GM23248 (cell line): ENCODE results near the gene HUWE1. TPM values are rescaled to one million over a fixed set of nuclear protein-coding genes. Genes with fewer than 3 reads are reported as not detected.

Source experiments
- DNase-seq: peaks from one replicate; pipeline ENCODE4 v3.0.0-alpha.2; 2015
- H2AFZ ChIP-seq: fragments of 200-600 bp; sonication (generic); 2 replicates; pipeline ENCODE4 v1.6.1; 2016; ENCODE audit warnings: antibody characterized with exemption
- H3F3A ChIP-seq: fragments of 200-600 bp; sonication (generic); 2 replicates; pipeline ENCODE4 v1.6.1; 2016; ENCODE audit warnings: mild to moderate bottlenecking, antibody characterized with exemption, mixed run types; ENCODE audit not compliant: insufficient read depth
- H3K27ac ChIP-seq: fragments of 200-600 bp; sonication (generic); 2 replicates; pipeline ENCODE4 v1.5.1; 2016; ENCODE audit warnings: mild to moderate bottlenecking
- H3K27me3 ChIP-seq: fragments of 200-600 bp; sonication (generic); replicated peaks from 2 replicates; pipeline ENCODE4 v1.6.1; 2016; ENCODE audit warnings: mild to moderate bottlenecking; ENCODE audit not compliant: insufficient read depth
- H3K36me3 ChIP-seq: fragments of 200-600 bp; sonication (generic); 2 replicates; pipeline ENCODE4 v1.6.1; 2016; ENCODE audit warnings: low read depth, mild to moderate bottlenecking
- H3K4me1 ChIP-seq: fragments of 200-600 bp; sonication (generic); 2 replicates; pipeline ENCODE4 v1.6.1; 2016; ENCODE audit warnings: mild to moderate bottlenecking; ENCODE audit not compliant: insufficient read depth
- H3K4me2 ChIP-seq: fragments of 200-600 bp; sonication (generic); one replicate; pipeline ENCODE4 v1.6.1; 2016; ENCODE audit warnings: mild to moderate bottlenecking; ENCODE audit not compliant: unreplicated experiment
- H3K4me3 ChIP-seq: fragments of 200-600 bp; sonication (generic); 2 replicates; pipeline ENCODE4 v1.5.1; 2016; ENCODE audit warnings: mild to moderate bottlenecking
- H3K79me2 ChIP-seq: fragments of 200-600 bp; sonication (generic); 2 replicates; pipeline ENCODE4 v1.6.1; 2016; ENCODE audit warnings: mild to moderate bottlenecking; ENCODE audit not compliant: insufficient read depth
- H3K9ac ChIP-seq: fragments of 200-600 bp; sonication (generic); 2 replicates; pipeline ENCODE4 v1.6.1; 2016; ENCODE audit warnings: mild to moderate bottlenecking
- H3K9me2 ChIP-seq: fragments of 200-600 bp; sonication (generic); 2 replicates; pipeline ENCODE4 v1.6.1; 2016; ENCODE audit warnings: mixed run types, mild to moderate bottlenecking, moderate library complexity; ENCODE audit not compliant: insufficient read depth
- H3K9me3 ChIP-seq: fragments of 200-600 bp; sonication (generic); one replicate; pipeline ENCODE4 v1.6.1; 2017; ENCODE audit warnings: low read depth
- H4K20me1 ChIP-seq: fragments of 200-600 bp; sonication (generic); 2 replicates; pipeline ENCODE4 v1.6.0; 2016; ENCODE audit not compliant: insufficient read depth
- EZH2 ChIP-seq: fragments of 200-600 bp; sonication (generic); IDR thresholded peaks from 2 replicates; pipeline ENCODE4 v1.6.1; 2018; ENCODE audit warnings: antibody characterized with exemption, mild to moderate bottlenecking; ENCODE audit not compliant: insufficient read depth, poor library complexity, severe bottlenecking
- EZH2phosphoT487 ChIP-seq: fragments of 200-600 bp; sonication (generic); IDR thresholded peaks from 2 replicates; pipeline ENCODE4 v1.6.1; 2018; ENCODE audit warnings: antibody characterized with exemption, moderate library complexity, mild to moderate bottlenecking, low read depth; ENCODE audit not compliant: insufficient read depth
- WGBS, 2 experiments: methylation state at CpG; one replicate each; pipeline ENCODE4 v1.1.6; 2015 to 2017; ENCODE audit warnings: low lambda C conversion rate in 2 of 2, low coverage in 1 of 2; ENCODE audit errors: missing lambda C conversion rate in 2 of 2; 5-methylcytosine and 5-hydroxymethylcytosine counted together
- in situ Hi-C: fragments of 300-500 bp; cut with MboI; formaldehyde crosslinking; loops from 2 replicates; pipeline ENCODE4 v1.15.0; 2020
- polyA plus RNA-seq: library from polyadenylated mRNA; unstranded; fragments of >200 nt; fragmentation: Nextera tagmentation; extraction: Ambion mirVana; gene quantifications from 2 replicates; pipeline ENCODE4 v1.2.1, GENCODE V29; 2016
- total RNA-seq: library from RNA; depleted of rRNA; stranded (reverse); fragments of >200 nt; shearing (Covaris generic); gene quantifications from 2 replicates; pipeline ENCODE4 v1.2.3, GENCODE V29; 2014

HUWE1 gene
- total and polyA plus RNA-seq, 2 experiments from 2014 or later, result 29.8 to 71.2 TPM

- no peak for TF ChIP-seq EZH2
- H3K4me1 ChIP-seq, result peaks cover 11% of the 10 kb centered on the region
- in situ Hi-C loops, result no loop called here
- no peak overlapping the region for H3K9ac ChIP-seq
- H3K4me2 ChIP-seq, result no peak overlapping the region
- H3K79me2 ChIP-seq, result no peaks in the 10 kb centered on the region
- 47 to 50% methylated on average over 6 of the region's 6 CpGs for WGBS, 2 experiments
- no peaks in the 10 kb centered on the region for H3K9me3 ChIP-seq
- no peak overlapping the region for H3K4me3 ChIP-seq
- no peaks in the 10 kb centered on the region for H3K27me3 ChIP-seq
- H3F3A ChIP-seq, result no peaks in the 10 kb centered on the region
- H3K36me3 ChIP-seq, result no peaks in the 10 kb centered on the region
- no peaks in the 10 kb centered on the region for H3K9me2 ChIP-seq
- no peaks in the 10 kb centered on the region for H4K20me1 ChIP-seq
- H2AFZ ChIP-seq, result no peak overlapping the region
- DNase-seq, result no peak
- no peak overlapping the region for H3K27ac ChIP-seq
These were observed 27.6 kb upstream of the HUWE1 start for GRCh38 chrX:53713987-53714579.

- Histone ChIP-seq H3K27ac (no peak overlapping the region), H3K79me2 (no peaks in the 10 kb centered on the region), H3K36me3 (no peaks in the 10 kb centered on the region), H3K9me3 (no peaks in the 10 kb centered on the region), H3F3A (no peaks in the 10 kb centered on the region), H3K4me2 (no peak overlapping the region), H3K9ac (no peak overlapping the region), H4K20me1 (no peaks in the 10 kb centered on the region), H3K4me1 (peaks cover 11% of the 10 kb centered on the region), H3K9me2 (no peaks in the 10 kb centered on the region), H3K4me3 (no peak overlapping the region), H3K27me3 (no peaks in the 10 kb centered on the region), H2AFZ (no peak overlapping the region)
- no peak for DNase-seq
- WGBS, 2 experiments, result 90 to 91% methylated on average over 6 of the region's 6 CpGs
- in situ Hi-C loops, result no loop called here
- TF ChIP-seq EZH2, result no peak
- TF ChIP-seq EZH2phosphoT487, result no peak
These were observed 24.9 kb upstream of the HUWE1 start for GRCh38 chrX:53711436-53711835.

- Histone ChIP-seq H3K27ac (no peak overlapping the region), H3K9me2 (no peaks in the 10 kb centered on the region), H3K4me2 (no peak overlapping the region), H3F3A (no peaks in the 10 kb centered on the region), H3K4me3 (no peak overlapping the region), H3K27me3 (no peaks in the 10 kb centered on the region), H3K36me3 (no peaks in the 10 kb centered on the region), H3K9ac (no peak overlapping the region), H3K4me1 (no peaks in the 10 kb centered on the region), H2AFZ (no peak overlapping the region), H3K79me2 (no peaks in the 10 kb centered on the region), H4K20me1 (no peaks in the 10 kb centered on the region), H3K9me3 (no peaks in the 10 kb centered on the region)
- in situ Hi-C loops, result no loop called here
- no peak for TF ChIP-seq EZH2
- no peak for TF ChIP-seq EZH2phosphoT487
- WGBS, 2 experiments, result 92 to 100% methylated on average over 1 to 3 of the region's 3 CpGs
- no peak for DNase-seq
These were observed 18.3 kb upstream of the HUWE1 start for GRCh38 chrX:53704854-53705253.

- no peaks in the 10 kb centered on the region for H3F3A ChIP-seq
- TF ChIP-seq EZH2phosphoT487 (no peak), EZH2 (no peak)
- H3K9me2 ChIP-seq, result no peaks in the 10 kb centered on the region
- H3K36me3 ChIP-seq, result no peaks in the 10 kb centered on the region
- 53 to 62% methylated on average over 4 of the region's 4 CpGs for WGBS, 2 experiments
- H3K9ac ChIP-seq, result no peak overlapping the region
- H3K4me2 ChIP-seq, result no peak overlapping the region
- H3K27ac ChIP-seq, result no peak overlapping the region
- no peaks in the 10 kb centered on the region for H4K20me1 ChIP-seq
- no peak overlapping the region for H3K4me3 ChIP-seq
- H3K27me3 ChIP-seq, result no peaks in the 10 kb centered on the region
- in situ Hi-C loops, result no loop called here
- H3K79me2 ChIP-seq, result no peaks in the 10 kb centered on the region
- no peak for DNase-seq
- H2AFZ ChIP-seq, result no peak overlapping the region
- no peaks in the 10 kb centered on the region for H3K9me3 ChIP-seq
- no peaks in the 10 kb centered on the region for H3K4me1 ChIP-seq
These were observed 17.8 kb upstream of the HUWE1 start for GRCh38 chrX:53704294-53704693.
